GM12878 (cell line): Measurements from ENCODE around the gene ARHGAP6.

Source experiments
- CTCF ChIP-seq, 3 experiments: IDR thresholded peaks in 2 of 3; conservative IDR thresholded peaks in 1 of 3; 2 replicates each; pipeline ENCODE4 v1.5.1; 2011; ENCODE audit warnings: low read depth in 3 of 3, low read length in 3 of 3, mild to moderate bottlenecking in 3 of 3, control low read depth in 2 of 3, moderate library complexity in 2 of 3, inconsistent platforms in 1 of 3, mixed read lengths in 1 of 3; ENCODE audit not compliant: control insufficient read depth in 2 of 3, insufficient read depth in 1 of 3; ENCODE audit errors: extremely low read depth in 1 of 3
- EP300 ChIP-seq, 2 experiments: fragments of 150-350 bp in 1 of 2; IDR thresholded peaks; 2 replicates each; pipeline ENCODE4 v1.6.1; 2011 to 2012; ENCODE audit warnings: low read depth in 2 of 2, low read length in 2 of 2, borderline replicate concordance in 1 of 2, improper control_type of control experiment in 1 of 2, inconsistent platforms in 1 of 2; ENCODE audit not compliant: control insufficient read depth in 1 of 2
- HDGF ChIP-seq: fragments of 450-650 bp; IDR thresholded peaks from 2 replicates; pipeline ENCODE4 v1.6.1; 2016; ENCODE audit warnings: antibody characterized with exemption
- NFYA ChIP-seq: IDR thresholded peaks from 2 replicates; pipeline ENCODE4 v1.6.1; 2011; ENCODE audit warnings: low read depth, mild to moderate bottlenecking, low read length, improper control_type of control experiment, borderline replicate concordance
- PAX8 ChIP-seq: fragments of 450-650 bp; IDR thresholded peaks from 2 replicates; pipeline ENCODE4 v1.6.1; 2017; ENCODE audit warnings: mild to moderate bottlenecking, moderate library complexity
- PML ChIP-seq: IDR thresholded peaks from 2 replicates; pipeline ENCODE4 v1.6.1; 2012; ENCODE audit warnings: low read length, inconsistent platforms
- RBBP5 ChIP-seq: fragments of 200-600 bp; sonication (generic); conservative IDR thresholded peaks from 2 replicates; pipeline ENCODE4 v1.6.1; 2016
- RFX5 ChIP-seq: IDR thresholded peaks from 2 replicates; pipeline ENCODE4 v1.6.1; 2011; ENCODE audit warnings: low read depth, low read length, improper control_type of control experiment
- TBL1XR1 ChIP-seq: IDR thresholded peaks from 2 replicates; pipeline ENCODE4 v1.6.1; 2012; ENCODE audit warnings: low read depth, low read length, improper control_type of control experiment
- TF ChIP-seq, protein P1 (sequence below): fragments of 450-650 bp; IDR thresholded peaks from 2 replicates; pipeline ENCODE4 v1.6.1; 2017; ENCODE audit warnings: mild to moderate bottlenecking, moderate library complexity

- TF ChIP-seq PML (no peak), RBBP5 (no peak), RFX5 (no peak), NFYA (no peak), CTCF (IDR thresholded peaks at IDR 0.05 in 2 of 3, conservative IDR thresholded peaks at IDR 0.05 in 1 of 3; ENCODE audit: control insufficient read depth in 2 of 3, extremely low read depth in 1 of 3, insufficient read depth in 1 of 3, low read depth in 3 of 3, low read length in 3 of 3) (no peak), EP300 (IDR thresholded peaks at IDR 0.05; ENCODE audit: borderline replicate concordance in 1 of 2, control insufficient read depth in 1 of 2, low read depth in 2 of 2, low read length in 2 of 2) (no peak), PAX8 (no peak), TBL1XR1 (no peak), HDGF (no peak)
- TF ChIP-seq, protein P1, sequence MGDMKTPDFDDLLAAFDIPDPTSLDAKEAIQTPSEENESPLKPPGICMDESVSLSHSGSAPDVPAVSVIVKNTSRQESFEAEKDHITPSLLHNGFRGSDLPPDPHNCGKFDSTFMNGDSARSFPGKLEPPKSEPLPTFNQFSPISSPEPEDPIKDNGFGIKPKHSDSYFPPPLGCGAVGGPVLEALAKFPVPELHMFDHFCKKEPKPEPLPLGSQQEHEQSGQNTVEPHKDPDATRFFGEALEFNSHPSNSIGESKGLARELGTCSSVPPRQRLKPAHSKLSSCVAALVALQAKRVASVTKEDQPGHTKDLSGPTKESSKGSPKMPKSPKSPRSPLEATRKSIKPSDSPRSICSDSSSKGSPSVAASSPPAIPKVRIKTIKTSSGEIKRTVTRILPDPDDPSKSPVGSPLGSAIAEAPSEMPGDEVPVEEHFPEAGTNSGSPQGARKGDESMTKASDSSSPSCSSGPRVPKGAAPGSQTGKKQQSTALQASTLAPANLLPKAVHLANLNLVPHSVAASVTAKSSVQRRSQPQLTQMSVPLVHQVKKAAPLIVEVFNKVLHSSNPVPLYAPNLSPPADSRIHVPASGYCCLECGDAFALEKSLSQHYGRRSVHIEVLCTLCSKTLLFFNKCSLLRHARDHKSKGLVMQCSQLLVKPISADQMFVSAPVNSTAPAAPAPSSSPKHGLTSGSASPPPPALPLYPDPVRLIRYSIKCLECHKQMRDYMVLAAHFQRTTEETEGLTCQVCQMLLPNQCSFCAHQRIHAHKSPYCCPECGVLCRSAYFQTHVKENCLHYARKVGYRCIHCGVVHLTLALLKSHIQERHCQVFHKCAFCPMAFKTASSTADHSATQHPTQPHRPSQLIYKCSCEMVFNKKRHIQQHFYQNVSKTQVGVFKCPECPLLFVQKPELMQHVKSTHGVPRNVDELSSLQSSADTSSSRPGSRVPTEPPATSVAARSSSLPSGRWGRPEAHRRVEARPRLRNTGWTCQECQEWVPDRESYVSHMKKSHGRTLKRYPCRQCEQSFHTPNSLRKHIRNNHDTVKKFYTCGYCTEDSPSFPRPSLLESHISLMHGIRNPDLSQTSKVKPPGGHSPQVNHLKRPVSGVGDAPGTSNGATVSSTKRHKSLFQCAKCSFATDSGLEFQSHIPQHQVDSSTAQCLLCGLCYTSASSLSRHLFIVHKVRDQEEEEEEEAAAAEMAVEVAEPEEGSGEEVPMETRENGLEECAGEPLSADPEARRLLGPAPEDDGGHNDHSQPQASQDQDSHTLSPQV: no peak
These were observed 98.0 kb downstream of the ARHGAP6 start for GRCh38 chrX:11567528-11568220.
